Esophagus muscularis mucosa (tissue), 3 donors: ENCODE measurements around the gene ZNF189.

Source experiments
- CTCF ChIP-seq, 3 experiments: fragments of 200-600 bp in 2 of 3; fragments of 450-650 bp in 1 of 3; sonication (generic) in 2 of 3; IDR thresholded peaks; one replicate each; pipeline ENCODE4 v1.5.1; 2017 to 2019; ENCODE audit warnings: antibody characterized with exemption in 3 of 3, mild to moderate bottlenecking in 2 of 3, moderate library complexity in 1 of 3
- POLR2AphosphoS5 ChIP-seq, 2 donors: sonication (generic); formaldehyde crosslinking; IDR thresholded peaks; one replicate each; pipeline ENCODE4 v1.6.1; 2017; ENCODE audit warnings: antibody characterized with exemption in 2 of 2

GRCh38 chr9:101375546-101375945, 23.1 kb upstream of the ZNF189 start:
- no peak for TF ChIP-seq CTCF (IDR thresholded peaks at IDR 0.05)
- no peak for TF ChIP-seq POLR2AphosphoS5 (IDR thresholded peaks at IDR 0.05)
